ENCODE measurements around the gene VPS8.
"Not testable (repeated sequence)": the region's sequence is repeated elsewhere in the genome, so short reads cannot be mapped to it uniquely, and the experiment has no call there.

The VPS8 gene

GRCh38 chr3:184873141-184873540 is 61.2 kb downstream of the VPS8 start:
- DNase-seq: no peak

GRCh38 chr3:184874709-184875644 is 63.0 kb downstream of the VPS8 start:
- DNase-seq: peak; percentile 13

- DNase-seq: no peak
These were observed 68.5 kb downstream of the VPS8 start for GRCh38 chr3:184880276-184881019.

DNA sequence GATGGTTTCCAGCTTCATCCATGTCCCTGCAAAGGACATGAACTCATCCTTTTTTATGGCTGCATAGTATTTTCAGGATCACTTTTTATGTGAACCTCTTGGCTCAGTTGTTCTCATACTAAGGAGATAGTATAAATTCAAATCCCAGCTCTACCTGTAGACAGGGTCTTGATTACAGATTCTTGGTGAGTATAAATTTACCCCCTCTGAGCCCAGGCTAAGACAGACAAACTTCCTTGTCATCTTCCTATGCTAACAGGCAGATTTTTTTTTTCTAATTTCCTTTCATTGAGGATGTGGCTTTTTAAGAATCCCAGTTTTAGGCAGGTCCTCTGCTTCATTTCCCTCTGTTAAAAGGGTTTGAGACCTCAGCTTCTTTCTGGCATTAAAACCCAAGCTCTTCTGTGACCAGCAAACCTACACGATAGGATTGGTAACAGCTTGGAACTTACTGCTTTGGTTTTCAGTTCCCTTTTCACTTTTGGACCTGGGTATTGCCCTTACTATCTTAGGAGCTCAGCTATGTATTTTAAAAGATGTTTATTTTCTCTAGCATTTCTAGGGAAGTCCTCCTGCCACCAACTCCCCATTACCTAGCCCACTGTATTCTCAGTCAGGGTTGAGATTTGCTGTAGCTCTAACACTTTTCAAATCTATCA is 72.5 kb downstream of the VPS8 start:
- DNase-seq: no peak

DNA sequence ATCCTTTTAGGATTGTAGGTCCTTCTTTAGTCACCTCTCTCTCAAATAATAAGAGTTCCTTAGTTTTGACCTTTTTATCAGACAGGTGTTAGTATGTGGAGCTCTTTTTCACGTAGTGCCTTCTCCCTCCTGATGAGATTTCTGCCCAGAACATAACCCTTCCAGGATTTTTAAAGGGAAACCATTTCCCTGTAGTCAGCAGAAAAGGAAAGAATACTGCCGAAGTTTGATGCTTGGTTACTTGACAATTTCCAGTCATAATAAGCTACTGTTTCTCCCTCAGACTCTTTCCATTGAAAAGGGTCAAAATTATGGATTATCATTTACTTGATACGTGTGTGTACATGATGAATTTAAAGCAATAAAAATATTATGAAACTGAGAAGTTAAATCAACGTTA is 73.1 kb downstream of the VPS8 start:
- DNase-seq: no peak

GRCh38 chr3:184887574-184887973 is 75.6 kb downstream of the VPS8 start:
- DNase-seq: no peak

- no peak for DNase-seq
These were observed 77.4 kb downstream of the VPS8 start for GRCh38 chr3:184889312-184889904.

DNA sequence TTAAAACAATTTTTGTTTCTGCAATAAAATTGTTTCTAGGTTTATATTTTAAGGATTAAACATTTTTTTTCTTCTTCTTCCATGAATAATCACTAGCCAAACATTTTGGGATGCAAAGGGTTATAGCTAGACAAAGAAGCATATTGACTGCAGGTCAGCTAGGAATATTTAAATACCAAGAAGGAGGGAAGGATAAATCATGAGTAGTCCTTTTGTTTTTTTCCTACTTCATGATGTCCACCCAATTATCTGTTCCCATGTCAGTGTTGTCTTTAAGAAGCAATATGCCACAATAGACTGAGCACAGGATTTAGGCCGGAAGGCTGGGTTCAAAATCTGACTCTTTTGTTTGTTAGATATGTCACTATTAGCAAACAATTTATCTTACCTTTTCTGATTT is 82.1 kb downstream of the VPS8 start:
- DNase-seq: no peak

- no peak for DNase-seq
These were observed 83.4 kb downstream of the VPS8 start for GRCh38 chr3:184895350-184895749.

GRCh38 chr3:184896336-184896735 is 84.4 kb downstream of the VPS8 start:
- DNase-seq: no peak

DNA sequence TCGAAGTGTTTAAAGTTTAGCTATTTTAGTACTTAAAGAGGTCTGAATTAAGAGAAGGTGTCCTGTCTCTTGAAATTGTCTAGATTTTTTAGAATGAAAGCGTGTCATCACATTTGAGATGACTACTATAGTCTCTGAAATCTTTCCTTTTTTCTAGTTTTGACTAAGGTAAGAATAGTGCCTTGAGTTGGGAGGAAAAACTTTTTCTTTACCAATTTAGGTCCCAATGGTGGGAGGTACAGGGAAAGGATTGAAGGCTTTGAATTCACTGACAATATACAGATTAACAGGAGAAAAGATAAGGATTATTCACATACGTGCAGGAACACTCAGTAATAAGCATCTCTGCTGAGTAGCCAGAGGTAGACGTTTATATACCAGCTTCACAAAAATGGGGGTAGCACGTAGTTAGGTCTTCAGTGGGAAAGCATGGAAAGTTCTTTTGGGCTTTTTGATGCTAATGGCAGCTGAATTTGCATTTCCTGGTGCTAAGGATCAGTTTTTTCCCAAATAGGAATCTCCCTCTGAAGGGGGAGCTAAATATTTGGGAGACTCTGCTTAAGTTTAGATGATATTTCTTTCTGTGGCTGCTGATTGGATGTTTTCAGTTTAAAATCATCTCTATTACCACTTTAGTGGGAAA is 88.1 kb downstream of the VPS8 start:
- DNase-seq: no peak

DNA sequence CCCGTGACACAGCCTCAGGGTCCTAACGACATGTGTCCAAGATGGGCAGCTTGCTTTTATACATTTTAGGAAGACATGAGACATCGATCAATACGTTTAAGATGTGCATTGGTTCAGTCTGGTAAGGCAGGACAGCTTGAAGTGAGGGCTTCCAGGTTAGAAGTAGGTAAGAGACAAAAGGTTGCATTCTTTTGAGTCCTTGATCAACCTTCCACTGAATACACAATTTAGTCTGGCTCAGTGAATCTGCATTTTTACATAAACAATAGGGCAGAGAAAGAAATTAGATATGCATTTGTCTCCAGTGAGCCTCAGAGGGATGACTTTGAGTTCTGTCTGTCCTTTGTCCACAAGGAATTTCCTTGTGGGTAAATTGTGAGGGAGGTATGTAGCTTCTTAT is 95.1 kb downstream of the VPS8 start:
- not testable (repeated sequence) for DNase-seq

DNA sequence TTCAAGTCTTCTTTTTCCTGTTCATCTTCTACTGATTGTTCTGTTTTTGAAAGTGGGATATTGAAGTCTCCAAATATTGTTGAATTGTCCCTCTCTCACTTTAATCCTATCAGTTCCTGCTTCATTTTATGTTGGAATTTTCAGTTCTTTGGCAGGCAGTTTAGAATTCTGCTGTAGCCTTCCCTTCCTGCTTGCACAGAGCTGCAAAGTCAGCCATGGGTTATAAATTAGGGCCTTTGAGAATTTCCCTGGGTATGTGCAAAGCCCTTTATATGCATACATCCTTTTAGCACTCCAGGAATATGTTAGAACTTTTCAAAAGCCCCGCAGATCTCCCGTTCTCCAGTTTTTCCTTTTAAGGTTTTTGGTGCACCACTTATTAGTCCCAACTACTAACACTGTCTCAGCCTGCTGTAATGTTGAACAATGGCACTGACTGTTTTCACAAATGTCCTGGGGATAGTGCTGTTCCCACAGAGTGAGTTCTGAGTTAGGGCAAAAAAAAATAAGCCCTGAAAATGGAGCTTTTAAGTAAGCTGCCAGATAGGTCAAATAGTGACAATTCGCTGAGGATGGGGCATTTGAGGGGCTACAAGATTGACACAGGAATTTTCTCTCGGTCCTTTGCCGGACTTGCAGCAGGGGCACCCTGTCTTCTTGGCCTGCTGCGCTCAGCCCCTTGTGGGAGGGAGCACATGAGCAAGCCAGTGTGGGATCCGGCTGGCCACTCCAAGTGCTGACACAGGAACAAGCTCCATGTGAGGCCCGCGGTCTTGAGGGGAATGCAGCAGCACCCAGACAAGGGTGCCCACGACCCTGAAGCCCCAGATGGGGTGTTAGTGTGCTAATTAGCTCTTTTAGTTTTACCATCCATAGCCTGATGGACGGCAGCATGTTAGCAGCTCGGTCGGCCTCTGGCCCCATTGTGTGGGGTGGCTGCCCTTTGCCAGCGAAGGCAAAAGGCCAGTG is 96.0 kb downstream of the VPS8 start:
- DNase-seq: no peak

GRCh38 chr3:184908859-184909258 is 96.9 kb downstream of the VPS8 start:
- no peak for DNase-seq

GRCh38 chr3:184910664-184911063 is 98.7 kb downstream of the VPS8 start:
- no peak for DNase-seq

- DNase-seq: no peak
These were observed 99.6 kb downstream of the VPS8 start for GRCh38 chr3:184911570-184911969.

- DNase-seq: no peak
These were observed 100.2 kb downstream of the VPS8 start for GRCh38 chr3:184912163-184912562.

DNA sequence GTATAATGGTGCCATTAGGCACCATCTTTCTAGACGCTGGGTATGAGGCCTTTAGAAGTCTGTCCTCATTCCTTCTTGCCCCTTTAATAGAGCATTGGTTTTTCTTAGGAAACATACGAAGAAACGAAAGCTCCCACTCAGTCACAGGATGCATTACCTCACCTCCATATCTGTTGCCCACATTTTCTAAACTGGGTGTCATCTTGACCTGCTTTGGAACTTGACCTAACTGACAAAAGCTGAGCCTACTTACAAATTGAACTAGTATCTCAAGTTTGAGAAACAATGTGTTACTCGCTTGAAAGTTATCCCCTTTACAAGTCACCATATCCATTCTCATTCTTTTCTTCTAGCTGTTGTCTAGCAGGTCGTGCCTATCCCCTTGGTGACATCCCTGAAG is 102.7 kb downstream of the VPS8 start:
- DNase-seq: no peak

DNA sequence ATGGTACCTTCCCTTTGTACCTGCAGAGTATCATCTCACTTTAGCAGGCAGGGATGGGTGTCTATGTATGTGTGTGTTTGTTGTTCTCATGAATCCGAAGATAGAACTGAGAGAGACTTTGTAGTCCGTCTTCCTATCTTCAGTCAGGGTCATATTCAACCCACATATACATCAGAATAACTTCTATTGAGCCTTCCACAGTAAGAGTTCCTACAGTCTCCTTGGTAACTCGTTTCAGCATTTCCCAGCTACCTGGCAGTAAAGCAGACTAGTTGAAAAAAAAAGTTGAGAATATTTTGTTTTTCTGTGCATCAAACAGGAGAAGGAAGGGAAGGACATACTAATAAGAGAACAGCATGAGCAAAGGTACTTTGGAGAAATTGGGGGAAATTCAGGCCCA is 106.8 kb downstream of the VPS8 start:
- no peak for DNase-seq

DNA sequence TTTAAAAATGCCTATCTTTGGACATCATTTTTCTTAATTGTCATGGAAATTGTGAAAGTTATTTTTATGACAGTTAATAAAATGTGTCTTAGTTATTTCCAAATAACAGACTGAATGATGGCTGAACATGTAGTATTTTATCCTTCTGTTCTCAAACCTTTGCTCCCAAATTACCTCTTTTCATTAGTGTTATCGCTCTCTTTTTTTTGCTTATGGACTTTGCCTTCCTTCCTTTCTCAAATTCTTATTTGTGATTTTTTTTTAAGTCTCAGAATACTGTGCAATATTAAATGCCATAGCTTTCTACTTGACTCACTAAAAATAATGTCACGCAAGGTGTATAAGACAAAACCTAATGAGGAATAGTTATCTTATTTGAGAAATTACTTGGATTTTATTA is 107.7 kb downstream of the VPS8 start:
- no peak for DNase-seq

DNA sequence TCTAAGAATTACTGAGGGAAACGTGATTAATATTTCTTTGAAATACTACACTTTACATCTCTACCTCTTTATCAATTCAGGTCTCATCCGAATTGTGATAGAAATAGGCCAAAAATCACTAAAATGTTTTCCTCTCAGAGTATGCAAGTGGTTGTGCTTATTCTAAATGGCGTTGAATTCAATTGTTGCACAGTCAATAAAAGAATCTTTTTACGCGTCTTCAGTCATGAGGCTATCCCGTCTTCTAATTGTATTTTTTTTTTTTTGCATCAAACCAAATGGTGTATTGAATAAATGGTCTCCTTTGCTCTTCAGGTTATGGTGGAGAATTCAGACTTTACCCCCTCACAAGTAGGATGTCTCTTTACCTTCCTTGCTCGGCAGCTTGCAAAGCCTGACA is 112.6 kb downstream of the VPS8 start:
- no peak for DNase-seq

All from NCI-H146 (cell line).